Measurements from ENCODE around the gene DIAPH3. TPM values are rescaled to one million over a fixed set of nuclear protein-coding genes. Genes with fewer than 3 reads are reported as not detected.

DIAPH3 gene
- total RNA-seq, 1 donor from 2014 or later = 24.1 TPM

DNA sequence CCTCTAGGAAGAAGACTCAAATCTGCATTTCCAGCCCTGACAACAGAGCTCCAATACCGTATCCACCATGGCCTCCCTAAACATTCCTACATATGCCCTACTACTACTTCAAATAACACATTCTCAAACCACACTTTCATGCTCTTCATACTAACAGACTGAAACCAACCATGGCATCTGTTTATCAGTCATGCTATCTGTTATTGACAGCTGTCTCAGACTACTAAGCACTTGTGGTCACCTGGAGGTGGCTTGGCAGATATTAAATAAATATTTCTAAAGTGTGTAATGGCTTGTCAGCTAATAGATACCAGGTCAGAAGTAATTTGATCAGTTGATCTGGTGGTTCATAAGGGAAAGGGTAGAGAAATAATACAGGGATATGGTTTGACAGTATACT, 489.1 kb downstream of the DIAPH3 start:
- no peaks in the 10 kb centered on the region for H3K36me3 Mint-ChIP-seq (ENCODE audit: low read depth)
- TF ChIP-seq, protein P1, sequence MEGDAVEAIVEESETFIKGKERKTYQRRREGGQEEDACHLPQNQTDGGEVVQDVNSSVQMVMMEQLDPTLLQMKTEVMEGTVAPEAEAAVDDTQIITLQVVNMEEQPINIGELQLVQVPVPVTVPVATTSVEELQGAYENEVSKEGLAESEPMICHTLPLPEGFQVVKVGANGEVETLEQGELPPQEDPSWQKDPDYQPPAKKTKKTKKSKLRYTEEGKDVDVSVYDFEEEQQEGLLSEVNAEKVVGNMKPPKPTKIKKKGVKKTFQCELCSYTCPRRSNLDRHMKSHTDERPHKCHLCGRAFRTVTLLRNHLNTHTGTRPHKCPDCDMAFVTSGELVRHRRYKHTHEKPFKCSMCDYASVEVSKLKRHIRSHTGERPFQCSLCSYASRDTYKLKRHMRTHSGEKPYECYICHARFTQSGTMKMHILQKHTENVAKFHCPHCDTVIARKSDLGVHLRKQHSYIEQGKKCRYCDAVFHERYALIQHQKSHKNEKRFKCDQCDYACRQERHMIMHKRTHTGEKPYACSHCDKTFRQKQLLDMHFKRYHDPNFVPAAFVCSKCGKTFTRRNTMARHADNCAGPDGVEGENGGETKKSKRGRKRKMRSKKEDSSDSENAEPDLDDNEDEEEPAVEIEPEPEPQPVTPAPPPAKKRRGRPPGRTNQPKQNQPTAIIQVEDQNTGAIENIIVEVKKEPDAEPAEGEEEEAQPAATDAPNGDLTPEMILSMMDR (IDR thresholded peaks at IDR 0.05) = no peak
- no peaks in the 10 kb centered on the region for H3K4me1 Mint-ChIP-seq (ENCODE audit: low read depth)
- no peak overlapping the region for H3K4me3 Mint-ChIP-seq (ENCODE audit: unreplicated experiment)
- no peak for DNase-seq (ENCODE audit: low spot score)
- no peaks in the 10 kb centered on the region for H3K27me3 Mint-ChIP-seq (ENCODE audit: low read depth)
- no peak overlapping the region for H3K27ac Mint-ChIP-seq (ENCODE audit: unreplicated experiment)
- no peaks in the 10 kb centered on the region for H3K9me3 Mint-ChIP-seq (ENCODE audit: low read depth)

GRCh38 chr13:59673286-59673685, 490.4 kb downstream of the DIAPH3 start:
- no peaks in the 10 kb centered on the region for H3K9me3 Mint-ChIP-seq (ENCODE audit: low read depth)
- no peaks in the 10 kb centered on the region for H3K4me1 Mint-ChIP-seq (ENCODE audit: low read depth)
- H3K27ac Mint-ChIP-seq (ENCODE audit: unreplicated experiment) = no peak overlapping the region
- H3K27me3 Mint-ChIP-seq (ENCODE audit: low read depth) = no peaks in the 10 kb centered on the region
- TF ChIP-seq, protein P1 (IDR thresholded peaks at IDR 0.05) = no peak
- H3K4me3 Mint-ChIP-seq (ENCODE audit: unreplicated experiment) = no peak overlapping the region
- no peaks in the 10 kb centered on the region for H3K36me3 Mint-ChIP-seq (ENCODE audit: low read depth)
- no peak for DNase-seq (ENCODE audit: low spot score)

DNA sequence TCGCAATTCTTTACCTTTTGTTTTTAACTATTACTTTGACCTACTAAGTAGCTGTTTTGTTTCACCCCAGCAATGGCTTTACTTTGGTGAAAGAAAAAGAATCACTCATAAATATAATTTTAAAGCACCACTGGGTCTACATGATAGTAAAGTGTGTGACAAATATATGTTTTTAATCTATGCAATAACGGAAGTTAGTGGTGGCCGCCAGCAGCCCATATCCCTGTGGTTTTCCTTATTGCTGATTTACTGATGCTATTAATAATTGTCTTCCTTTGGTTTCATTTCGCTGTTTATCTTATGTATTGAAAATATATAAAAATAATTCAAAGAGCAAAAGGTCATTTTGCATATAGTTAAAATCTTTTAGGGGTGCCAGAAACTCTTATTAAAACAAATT, 491.3 kb downstream of the DIAPH3 start:
- TF ChIP-seq, protein P1 (IDR thresholded peaks at IDR 0.05) = no peak
- H3K27ac Mint-ChIP-seq (ENCODE audit: unreplicated experiment) = no peak overlapping the region
- DNase-seq (ENCODE audit: low spot score) = no peak
- H3K4me3 Mint-ChIP-seq (ENCODE audit: unreplicated experiment) = no peak overlapping the region
- H3K36me3 Mint-ChIP-seq (ENCODE audit: low read depth) = no peaks in the 10 kb centered on the region
- H3K4me1 Mint-ChIP-seq (ENCODE audit: low read depth) = no peaks in the 10 kb centered on the region
- H3K27me3 Mint-ChIP-seq (ENCODE audit: low read depth) = no peaks in the 10 kb centered on the region
- H3K9me3 Mint-ChIP-seq (ENCODE audit: low read depth) = no peaks in the 10 kb centered on the region

DNA sequence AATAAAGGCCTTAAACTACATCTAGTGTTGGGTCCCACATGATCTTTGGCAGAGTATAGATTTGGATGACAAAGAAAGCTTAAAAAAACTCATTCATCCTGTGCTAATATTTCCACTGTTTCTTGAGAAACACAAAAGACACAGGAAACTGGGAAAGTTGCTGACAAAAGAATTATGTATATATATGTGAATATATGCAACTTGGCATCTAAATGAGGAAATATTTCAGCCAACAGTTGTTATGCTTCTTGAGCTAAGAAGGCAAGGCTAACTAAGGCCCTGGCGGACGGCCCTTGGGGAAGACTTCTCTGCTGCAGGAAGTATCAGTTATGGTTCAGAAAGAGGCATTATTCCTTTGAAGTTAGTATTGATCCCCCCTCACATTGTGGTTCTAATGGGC, 491.8 kb downstream of the DIAPH3 start:
- DNase-seq (ENCODE audit: low spot score) = no peak
- H3K27ac Mint-ChIP-seq (ENCODE audit: unreplicated experiment) = no peak overlapping the region
- no peaks in the 10 kb centered on the region for H3K27me3 Mint-ChIP-seq (ENCODE audit: low read depth)
- H3K4me1 Mint-ChIP-seq (ENCODE audit: low read depth) = no peaks in the 10 kb centered on the region
- TF ChIP-seq, protein P1 (IDR thresholded peaks at IDR 0.05) = no peak
- H3K36me3 Mint-ChIP-seq (ENCODE audit: low read depth) = no peaks in the 10 kb centered on the region
- H3K4me3 Mint-ChIP-seq (ENCODE audit: unreplicated experiment) = no peak overlapping the region
- H3K9me3 Mint-ChIP-seq (ENCODE audit: low read depth) = no peaks in the 10 kb centered on the region

DNA sequence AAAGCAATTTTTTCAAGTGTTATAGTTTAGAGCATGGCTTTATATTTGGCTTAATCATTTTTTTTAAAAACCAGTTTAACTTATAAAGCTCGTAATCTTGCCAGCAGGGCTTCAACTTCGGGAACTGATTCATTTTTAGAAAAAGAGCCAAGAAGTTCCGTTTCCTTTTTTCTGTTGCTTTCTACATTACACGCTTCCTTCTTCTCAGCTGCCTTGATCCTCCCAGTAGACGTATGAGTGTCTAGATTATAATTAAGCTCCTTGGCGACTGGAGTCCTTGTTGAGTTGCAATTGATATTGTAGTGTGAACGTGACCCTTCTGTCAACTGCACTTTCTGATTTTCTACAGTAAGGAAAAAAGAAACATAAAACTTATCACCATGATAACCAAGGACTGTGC, 497.2 kb downstream of the DIAPH3 start:
- TF ChIP-seq, protein P1 (IDR thresholded peaks at IDR 0.05) = no peak
- Mint-ChIP-seq H3K36me3 (ENCODE audit: low read depth) (peaks cover 4% of the 10 kb centered on the region), H3K27ac (ENCODE audit: unreplicated experiment) (no peak overlapping the region), H3K27me3 (ENCODE audit: low read depth) (no peaks in the 10 kb centered on the region), H3K4me3 (ENCODE audit: unreplicated experiment) (no peak overlapping the region), H3K9me3 (ENCODE audit: low read depth) (peaks cover 2% of the 10 kb centered on the region), H3K4me1 (ENCODE audit: low read depth) (no peaks in the 10 kb centered on the region)
- no peak for DNase-seq (ENCODE audit: low spot score)

Data from chondrocyte (in vitro differentiated cells).